Liver (tissue), 9 donors: ENCODE measurements around the gene OR4F15. TPM values are rescaled to one million over a fixed set of nuclear protein-coding genes. Genes with fewer than 3 reads are reported as not detected.

Source experiments
- DNase-seq: peaks from one replicate; pipeline ENCODE4 v3.0.0-alpha.2; 2017; ENCODE audit warnings: low spot score
- H3K27ac ChIP-seq, 2 donors: one replicate each; pipeline ENCODE4 v1.7.0; 2013; ENCODE audit warnings: inconsistent platforms in 2 of 2, low read length in 2 of 2, control low read depth in 1 of 2, low read depth in 1 of 2, mild to moderate bottlenecking in 1 of 2
- H3K27me3 ChIP-seq, 4 donors: one replicate each; pipeline versions ENCODE4 v1.6.1 to v1.7.0; 2013; ENCODE audit warnings: low read length in 3 of 4, inconsistent platforms in 1 of 4, mild to moderate bottlenecking in 1 of 4, moderate library complexity in 1 of 4; ENCODE audit not compliant: control insufficient read depth in 4 of 4, insufficient read depth in 4 of 4
- H3K36me3 ChIP-seq, 4 donors: one replicate each; pipeline versions ENCODE4 v1.6.1 to v1.7.0; 2013; ENCODE audit warnings: low read length in 3 of 4, mild to moderate bottlenecking in 3 of 4, low read depth in 1 of 4, moderate library complexity in 1 of 4; ENCODE audit not compliant: control insufficient read depth in 4 of 4, insufficient read depth in 3 of 4
- H3K4me1 ChIP-seq, 4 donors: one replicate each; pipeline versions ENCODE4 v1.6.1 to v1.7.0; 2013; ENCODE audit warnings: low read length in 3 of 4, mild to moderate bottlenecking in 3 of 4, moderate library complexity in 1 of 4; ENCODE audit not compliant: control insufficient read depth in 4 of 4, insufficient read depth in 4 of 4
- H3K4me3 ChIP-seq, 3 donors: one replicate each; pipeline versions ENCODE4 v1.6.1 to v1.7.0; 2013; ENCODE audit warnings: low read length in 3 of 3, control low read depth in 1 of 3, low read depth in 1 of 3, mild to moderate bottlenecking in 1 of 3
- H3K9ac ChIP-seq, 2 donors: one replicate each; pipeline ENCODE4 v1.7.0; 2013; ENCODE audit warnings: low read length in 2 of 2, mild to moderate bottlenecking in 2 of 2, moderate library complexity in 2 of 2, control low read depth in 1 of 2, low read depth in 1 of 2
- H3K9me3 ChIP-seq, 4 donors: one replicate each; pipeline versions ENCODE4 v1.6.1 to v1.7.0; 2013; ENCODE audit warnings: low read length in 3 of 4; ENCODE audit not compliant: control insufficient read depth in 4 of 4
- ATF3 ChIP-seq: IDR thresholded peaks from 2 replicates; pipeline ENCODE4 v1.6.1; 2016; ENCODE audit warnings: antibody characterized with exemption
- CTCF ChIP-seq: fragments of 150-350 bp; IDR thresholded peaks from 2 replicates; pipeline ENCODE4 v1.5.1; 2017; ENCODE audit warnings: improper control_type of control experiment, low read depth, low read length; ENCODE audit not compliant: missing input control
- EGR1 ChIP-seq, 2 donors: IDR thresholded peaks; 2 replicates each; pipeline ENCODE4 v1.6.1; 2016 to 2018; ENCODE audit warnings: antibody characterized with exemption in 2 of 2, low read depth in 2 of 2
- FOXA1 ChIP-seq: IDR thresholded peaks from 2 replicates; pipeline ENCODE4 v1.6.1; 2016; ENCODE audit warnings: antibody characterized with exemption
- HNF4A ChIP-seq, 2 donors: conservative IDR thresholded peaks; 2 replicates each; pipeline ENCODE4 v1.6.1; 2016; ENCODE audit warnings: antibody characterized with exemption in 2 of 2, mild to moderate bottlenecking in 2 of 2
- HNF4G ChIP-seq: IDR thresholded peaks from 2 replicates; pipeline ENCODE4 v1.6.1; 2016; ENCODE audit warnings: antibody characterized with exemption
- NR2F2 ChIP-seq: IDR thresholded peaks from 2 replicates; pipeline ENCODE4 v1.6.1; 2016; ENCODE audit warnings: antibody characterized with exemption
- RAD21 ChIP-seq, 2 donors: IDR thresholded peaks; 2 replicates each; pipeline ENCODE4 v1.6.1; 2016; ENCODE audit warnings: antibody characterized with exemption in 2 of 2, mild to moderate bottlenecking in 2 of 2
- REST ChIP-seq: IDR thresholded peaks from 2 replicates; pipeline ENCODE4 v1.6.1; 2016; ENCODE audit warnings: antibody characterized with exemption, mild to moderate bottlenecking
- RXRA ChIP-seq, 2 donors: IDR thresholded peaks; 2 replicates each; pipeline ENCODE4 v1.6.1; 2017 to 2018; ENCODE audit warnings: antibody characterized with exemption in 2 of 2, mild to moderate bottlenecking in 1 of 2
- SP1 ChIP-seq: IDR thresholded peaks from 2 replicates; pipeline ENCODE4 v1.6.1; 2018; ENCODE audit warnings: antibody characterized with exemption, mild to moderate bottlenecking
- TAF1 ChIP-seq: conservative IDR thresholded peaks from 2 replicates; pipeline ENCODE4 v1.6.1; 2016; ENCODE audit warnings: antibody characterized with exemption, mild to moderate bottlenecking
- YY1 ChIP-seq: IDR thresholded peaks from 2 replicates; pipeline ENCODE4 v1.6.1; 2016; ENCODE audit warnings: antibody characterized with exemption, mild to moderate bottlenecking
- ZBTB33 ChIP-seq: IDR thresholded peaks from 2 replicates; pipeline ENCODE4 v1.6.1; 2016; ENCODE audit warnings: antibody characterized with exemption
- WGBS: extraction: QIAGEN DNeasy Blood & Tissue Kit; methylation state at CpG from one replicate; pipeline ENCODE4 v1.1.7; 2013; 5-methylcytosine and 5-hydroxymethylcytosine counted together
- polyA plus RNA-seq, 2 donors: library from polyadenylated mRNA; stranded (reverse) in 1 of 2; unstranded in 1 of 2; fragments of 200-250 nt in 1 of 2; fragments of >200 nt in 1 of 2; fragmentation: Nextera tagmentation in 1 of 2; extraction: Ambion mirVana in 1 of 2; gene quantifications; one replicate each; pipeline versions ENCODE4 v1.2.1 to v1.2.3, GENCODE V29; 2013 to 2015
- total RNA-seq, 2 donors: library from RNA; depleted of rRNA; stranded (reverse); fragments of >200 nt; gene quantifications; one replicate each; pipeline ENCODE4 v1.2.3, GENCODE V29; 2014
- donor health status: healthy.
- donor health status: healthy.
- donor health status: healthy.
- donor health status: healthy.
- donor health status: healthy.

OR4F15 gene
- total and polyA plus RNA-seq, 4 donors = not detected

GRCh38 chr15:101804941-101805340, 7.1 kb upstream of the OR4F15 start:
- Histone ChIP-seq H3K9me3 (no peaks in the 10 kb centered on the region), H3K4me1 (no peaks in the 10 kb centered on the region)

GRCh38 chr15:101805605-101806345, 6.2 kb upstream of the OR4F15 start:
- no peak overlapping the region for H3K27ac ChIP-seq
- H3K9me3 ChIP-seq = no peaks in the 10 kb centered on the region
- H3K4me1 ChIP-seq = no peaks in the 10 kb centered on the region
- no peak for TF ChIP-seq SP1
- no peak for TF ChIP-seq TAF1
- TF ChIP-seq NR2F2 = no peak
- DNase-seq = no peak
- no peak overlapping the region for H3K4me3 ChIP-seq
- 65% methylated on average over 6 of the region's 6 CpGs for WGBS
- no peak overlapping the region for H3K9ac ChIP-seq
- H3K27me3 ChIP-seq = peaks cover 0 to 8% (median 3%) of the 10 kb centered on the region in 4 donors
- H3K36me3 ChIP-seq = no peaks in the 10 kb centered on the region

More at GRCh38 chr15:101804941-101805340, 7.1 kb upstream of the OR4F15 start:
- H3K4me3 ChIP-seq = no peak overlapping the region
- no peak overlapping the region for H3K9ac ChIP-seq
- no peak for TF ChIP-seq HNF4A (conservative IDR thresholded peaks at IDR 0.05)
- no peak for DNase-seq
- peaks cover 0 to 7% (median 2%) of the 10 kb centered on the region in 4 donors for H3K27me3 ChIP-seq
- no peak overlapping the region for H3K27ac ChIP-seq
- H3K36me3 ChIP-seq = no peaks in the 10 kb centered on the region

GRCh38 chr15:101807345-101807945, 4.6 kb upstream of the OR4F15 start:
- Histone ChIP-seq H3K27me3 (peaks cover 0 to 7% (median under 1%) of the 10 kb centered on the region in 4 donors), H3K9ac (no peak overlapping the region), H3K4me3 (no peak overlapping the region), H3K9me3 (no peaks in the 10 kb centered on the region), H3K4me1 (no peaks in the 10 kb centered on the region), H3K36me3 (no peaks in the 10 kb centered on the region), H3K27ac (no peak overlapping the region)
- TF ChIP-seq FOXA1 (no peak), EGR1 (IDR thresholded peaks at IDR 0.05; ENCODE audit: low read depth in 2 of 2) (no peak), YY1 (no peak), ATF3 (no peak), HNF4G (no peak), TAF1 (no peak), CTCF (no peak), RXRA (IDR thresholded peaks at IDR 0.05) (no peak)
- DNase-seq = no peak
- 62% methylated on average over 10 of the region's 10 CpGs for WGBS

GRCh38 chr15:101808201-101808600, 3.8 kb upstream of the OR4F15 start:
- Histone ChIP-seq H3K9me3 (no peaks in the 10 kb centered on the region), H3K36me3 (no peaks in the 10 kb centered on the region), H3K4me3 (no peak overlapping the region), H3K27ac (no peak overlapping the region), H3K9ac (no peak overlapping the region), H3K27me3 (peaks cover 0 to 6% (median under 1%) of the 10 kb centered on the region in 4 donors), H3K4me1 (no peaks in the 10 kb centered on the region)
- WGBS = 53% methylated on average over 2 of the region's 2 CpGs
- TF ChIP-seq RXRA (IDR thresholded peaks at IDR 0.05) = no peak
- no peak for TF ChIP-seq RAD21 (IDR thresholded peaks at IDR 0.05)
- TF ChIP-seq ZBTB33 = no peak
- no peak for TF ChIP-seq HNF4G
- TF ChIP-seq EGR1 (IDR thresholded peaks at IDR 0.05; ENCODE audit: low read depth in 2 of 2) = no peak
- TF ChIP-seq REST = no peak
- TF ChIP-seq FOXA1 = no peak
- no peak for DNase-seq
